BJ (cell line): ENCODE measurements around the gene ABHD1. TPM values are rescaled to one million over a fixed set of nuclear protein-coding genes. Genes with fewer than 3 reads are reported as not detected.

ENCODE experiments used
- CTCF ChIA-PET: fragments of 350-600 bp; formaldehyde crosslinking; extraction: SDS; loops from one replicate; lab custom pipeline; 2021; ENCODE audit warnings: antibody characterized with exemption, inconsistent platforms; lab: Yijun Ruan, JAX
- POLR2A ChIA-PET: fragments of 300-600 bp; sonication (Branson Sonifier 250); formaldehyde crosslinking; extraction: SDS; loops from one replicate; lab custom pipeline; 2021; ENCODE audit warnings: antibody characterized with exemption; lab: Charles Lee
- DNase-seq: peaks from one replicate; pipeline ENCODE4 v3.0.0-alpha.2; 2011; ENCODE audit warnings: low read depth
- H3K27me3 ChIP-seq: 2 replicates; pipeline ENCODE4 v1.6.0; 2011; ENCODE audit warnings: low read length; ENCODE audit not compliant: control insufficient read depth, insufficient read depth
- H3K36me3 ChIP-seq: 2 replicates; pipeline ENCODE4 v1.5.1; 2011; ENCODE audit warnings: low read length; ENCODE audit not compliant: control insufficient read depth, insufficient read depth
- H3K4me3 ChIP-seq: 2 replicates; pipeline ENCODE4 v1.5.1; 2011; ENCODE audit warnings: low read depth, mild to moderate bottlenecking, control low read depth, low read length
- CTCF ChIP-seq: IDR thresholded peaks from 2 replicates; pipeline ENCODE4 v1.5.1; 2011; ENCODE audit warnings: low read depth, mild to moderate bottlenecking, control low read depth, inconsistent platforms, low read length, moderate library complexity; ENCODE audit not compliant: insufficient read depth
- polyA plus RNA-seq: library from polyadenylated mRNA; depleted of rRNA; stranded (reverse); fragments of >200 nt; gene quantifications from 2 replicates; pipeline ENCODE4 v1.2.3, GENCODE V29; 2011

The ABHD1 gene
- polyA plus RNA-seq, 1 experiment, result not detected

GRCh38 chr2:27087823-27088410 lies 35.7 kb upstream of the ABHD1 start:
- ChIA-PET POLR2A (interaction anchor here (0.7 kb wide), 1 partner anchor 9 kb away, joined by 10 read pairs; no protein-coding TSS in a partner anchor), CTCF (interaction anchor here (0.7 to 3.3 kb wide), 13 partner anchors 8 to 192 kb away, joined by 3 to 15 read pairs (median 3); partner anchors contain the start of genes AGBL5 and EMILIN1)
- peaks cover 8% of the 10 kb centered on the region; the same call in 1 of the 2 replicates for H3K36me3 ChIP-seq
- DNase-seq, result no peak
- no peaks in the 10 kb centered on the region for H3K27me3 ChIP-seq
- no peak for TF ChIP-seq CTCF
- no peak overlapping the region for H3K4me3 ChIP-seq

- no peak for TF ChIP-seq CTCF
- no peaks in the 10 kb centered on the region for H3K27me3 ChIP-seq
- H3K4me3 ChIP-seq, result no peak overlapping the region
- ChIA-PET CTCF (interaction anchor here (0.7 to 3.3 kb wide), 8 partner anchors 8 to 215 kb away, joined by 3 to 15 read pairs (median 5); partner anchors contain the start of gene AGBL5), POLR2A (no interaction called here)
- no peak for DNase-seq
- H3K36me3 ChIP-seq, result peaks cover 2% of the 10 kb centered on the region; the same call in 1 of the 2 replicates
Observed at GRCh38 chr2:27088634-27089033, 35.0 kb upstream of the ABHD1 start.

GRCh38 chr2:27089111-27089954 lies 34.3 kb upstream of the ABHD1 start:
- POLR2A ChIA-PET, result no interaction called here
- Histone ChIP-seq H3K4me3 (no peak overlapping the region), H3K36me3 (no peaks in the 10 kb centered on the region), H3K27me3 (no peaks in the 10 kb centered on the region)
- CTCF ChIA-PET, result interaction anchor here (1.2 to 3.3 kb wide), 5 partner anchors 10 to 214 kb away, joined by 3 to 12 read pairs (median 7); no protein-coding TSS in a partner anchor
- no peak for TF ChIP-seq CTCF
- no peak for DNase-seq

- no peak overlapping the region for H3K4me3 ChIP-seq
- no peak for TF ChIP-seq CTCF
- POLR2A ChIA-PET, result interaction anchor here (0.5 kb wide), 1 partner anchor 554 kb away, joined by 3 read pairs; no protein-coding TSS in a partner anchor
Observed at GRCh38 chr2:27091746-27092695, 31.6 kb upstream of the ABHD1 start.

More at GRCh38 chr2:27091746-27092695, 31.6 kb upstream of the ABHD1 start:
- Histone ChIP-seq H3K36me3 (no peaks in the 10 kb centered on the region), H3K27me3 (no peaks in the 10 kb centered on the region)
- DNase-seq, result no peak
- CTCF ChIA-PET, result interaction anchor here (0.9 to 1.7 kb wide), 3 partner anchors 19 to 219 kb away, joined by 3 to 6 read pairs (median 3); no protein-coding TSS in a partner anchor
